GM21786 (cell line): Measurements from ENCODE around the gene DVL1.
"Not testable (repeated sequence)": the region's sequence is repeated elsewhere in the genome, so short reads cannot be mapped to it uniquely, and the experiment has no call there.

Experiments
- ATAC-seq: cut with Tn5 transposase; IDR thresholded peaks from one replicate; pipeline ENCODE4 v1.9.1; 2021; ENCODE audit not compliant: unreplicated experiment

DVL1 gene

DNA sequence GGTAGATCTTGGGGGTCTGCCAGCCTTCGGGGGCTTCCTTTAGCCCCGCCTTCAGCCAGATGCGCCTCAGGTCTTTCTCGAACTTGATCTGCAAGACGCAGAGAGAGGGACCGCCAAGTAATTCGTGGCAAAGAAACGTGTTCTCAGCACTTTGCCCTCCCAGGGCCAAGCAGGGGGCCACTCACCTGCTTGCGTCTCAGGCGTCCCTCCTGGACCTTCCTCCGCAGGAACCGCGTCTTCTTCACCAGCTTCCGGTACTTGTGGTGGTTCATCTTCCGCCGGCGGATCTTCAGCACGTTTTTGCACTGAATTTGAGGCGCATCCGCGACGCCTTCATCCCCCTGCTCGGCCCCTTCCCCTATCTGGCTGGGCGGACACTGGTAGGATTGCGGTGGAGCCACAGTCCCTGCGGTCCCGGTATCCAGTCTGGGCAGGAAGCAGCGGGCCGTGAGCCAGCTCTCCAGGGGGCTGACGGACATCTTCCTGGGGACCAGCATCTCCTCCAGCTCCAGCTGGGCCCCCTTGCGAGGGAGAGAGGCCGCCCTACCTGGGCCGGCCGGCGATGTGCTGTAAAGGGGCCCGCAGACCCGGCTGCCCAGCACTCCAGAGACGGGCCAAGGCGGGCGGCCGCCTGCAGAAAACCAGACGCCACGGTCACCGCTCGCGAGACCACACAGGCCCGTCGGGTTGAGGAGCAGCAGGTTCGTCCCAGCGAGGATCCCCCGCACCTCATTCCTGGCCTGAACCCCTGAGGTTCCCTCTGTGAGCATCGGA is 24.8 kb upstream of the DVL1 start:
- ATAC-seq: no peak

DNA sequence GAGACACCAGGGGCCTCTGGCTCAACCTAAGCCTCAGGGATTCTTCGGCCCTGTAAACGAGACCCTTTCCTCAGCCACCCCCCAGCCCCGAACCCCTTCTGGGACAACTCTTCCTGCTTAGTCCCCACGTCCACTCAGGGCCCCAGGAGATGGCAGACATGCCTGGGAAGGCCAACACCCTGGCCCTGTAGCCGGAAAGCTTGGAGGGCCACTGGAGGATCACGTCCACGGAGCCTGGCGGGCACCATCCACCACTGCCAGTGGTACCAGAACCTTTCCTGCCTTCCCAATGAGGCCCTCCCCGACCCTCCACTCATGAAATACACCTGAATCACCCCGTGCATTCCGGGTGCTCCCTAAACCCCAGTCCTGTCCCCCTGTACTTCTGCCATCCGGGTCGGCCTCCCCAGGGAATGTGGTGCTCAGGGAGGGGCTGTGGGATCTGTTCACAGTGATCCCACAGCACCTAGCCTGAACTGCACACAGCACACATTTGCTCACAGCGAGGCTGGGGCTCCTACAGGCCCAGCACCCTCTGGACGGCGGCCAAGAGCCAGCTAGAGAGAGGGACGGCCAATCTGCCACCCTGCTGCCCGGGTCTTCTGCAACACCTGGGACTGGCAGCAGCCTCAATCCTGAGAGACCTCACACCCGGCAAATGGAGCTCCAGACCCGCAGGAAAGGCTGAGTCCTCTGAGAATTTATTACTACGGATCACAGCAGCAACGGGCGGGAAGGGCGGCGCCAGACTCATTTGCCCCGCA is 24.0 kb upstream of the DVL1 start:
- no peak for ATAC-seq

DNA sequence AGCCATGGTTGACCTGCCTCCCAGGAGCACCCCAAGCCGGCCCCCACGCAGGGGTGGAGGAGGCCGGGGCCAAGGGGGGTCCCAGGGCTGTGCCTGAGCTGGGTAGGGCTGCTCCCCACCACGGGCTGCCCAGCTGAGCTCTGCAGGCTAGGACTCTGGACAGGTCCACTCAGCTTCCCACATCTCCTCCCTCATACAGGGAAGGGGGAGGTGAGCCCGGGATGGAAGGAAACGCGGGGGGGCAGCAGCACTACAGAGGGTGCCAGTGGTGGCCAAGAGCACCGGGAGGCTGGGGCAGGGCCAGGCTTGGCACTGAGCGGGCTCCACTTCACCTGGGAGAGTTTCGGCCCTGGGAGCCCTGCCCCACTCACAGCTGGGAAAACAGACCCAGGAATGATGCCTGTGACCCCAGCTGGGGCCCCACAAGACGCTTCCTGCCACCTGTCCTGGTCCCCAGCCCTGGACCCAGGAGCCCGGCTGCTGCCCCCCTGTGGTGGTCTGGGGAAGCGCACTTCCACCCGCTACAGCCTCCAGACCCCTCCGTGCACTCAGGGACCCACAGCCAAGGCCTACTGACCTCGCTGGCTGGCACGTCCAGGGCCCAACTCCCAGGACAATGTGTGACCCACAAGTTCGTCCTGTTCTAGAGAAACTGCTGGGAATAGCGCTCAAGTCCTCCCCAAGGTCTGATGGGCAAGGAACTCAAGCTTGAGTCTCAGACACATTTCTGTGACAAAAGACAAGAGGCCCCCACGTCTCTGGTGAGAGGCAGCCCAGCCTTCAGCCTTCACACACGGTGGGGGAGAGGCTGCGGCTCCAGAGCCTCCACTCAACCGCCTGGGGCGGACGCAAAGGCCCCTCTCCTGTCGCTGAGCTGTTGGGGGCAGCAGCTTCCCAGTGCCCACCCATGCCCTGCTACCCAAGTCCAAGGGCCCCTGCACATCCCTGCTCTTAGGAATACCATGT is 22.8 kb upstream of the DVL1 start:
- peak; percentile 26 for ATAC-seq

DNA sequence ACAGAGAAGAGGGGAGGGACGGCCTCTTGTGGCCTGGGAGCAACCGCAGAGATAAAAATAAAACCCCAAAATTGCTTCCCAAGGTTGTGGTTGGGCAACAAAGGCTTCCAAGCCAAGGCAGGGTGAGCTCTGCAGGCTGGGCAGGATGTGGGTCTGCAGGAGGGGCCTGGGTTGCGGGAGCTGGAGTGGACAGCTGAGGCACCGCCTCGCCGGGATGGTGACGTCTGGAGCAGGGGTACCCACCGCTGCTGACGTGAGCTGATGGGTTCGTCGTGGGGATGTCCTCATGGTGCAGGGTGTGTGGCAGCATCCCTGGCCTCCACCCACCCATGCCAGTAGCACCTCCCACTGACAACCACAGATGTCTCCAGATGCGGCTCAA is 22.1 kb upstream of the DVL1 start:
- ATAC-seq: no peak

DNA sequence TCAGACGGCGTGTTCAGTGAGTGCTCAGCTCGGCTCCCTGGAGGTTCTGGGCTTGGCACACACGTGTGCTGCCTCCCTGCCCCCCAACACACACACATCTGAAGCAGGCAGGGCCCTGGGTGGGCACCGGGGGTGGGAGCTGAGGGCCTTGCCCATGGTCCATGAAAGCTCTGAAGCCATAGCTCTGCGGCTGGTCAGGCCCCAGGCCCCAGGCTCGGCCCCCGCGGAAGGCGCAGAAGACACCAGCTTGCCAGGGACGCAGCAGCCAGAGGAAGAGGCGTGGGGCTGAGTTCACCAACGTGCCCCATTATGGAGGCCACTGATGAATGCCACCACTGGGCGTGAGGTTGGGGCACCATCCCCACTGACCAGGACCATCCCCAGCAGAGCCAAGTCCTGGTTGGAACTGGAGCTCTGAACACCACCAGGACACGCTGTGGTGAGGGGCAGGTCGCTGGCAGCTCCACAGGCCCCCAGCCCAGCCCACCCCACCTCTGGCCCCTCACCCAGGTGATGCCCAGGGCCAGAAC is 21.6 kb upstream of the DVL1 start:
- no peak for ATAC-seq

DNA sequence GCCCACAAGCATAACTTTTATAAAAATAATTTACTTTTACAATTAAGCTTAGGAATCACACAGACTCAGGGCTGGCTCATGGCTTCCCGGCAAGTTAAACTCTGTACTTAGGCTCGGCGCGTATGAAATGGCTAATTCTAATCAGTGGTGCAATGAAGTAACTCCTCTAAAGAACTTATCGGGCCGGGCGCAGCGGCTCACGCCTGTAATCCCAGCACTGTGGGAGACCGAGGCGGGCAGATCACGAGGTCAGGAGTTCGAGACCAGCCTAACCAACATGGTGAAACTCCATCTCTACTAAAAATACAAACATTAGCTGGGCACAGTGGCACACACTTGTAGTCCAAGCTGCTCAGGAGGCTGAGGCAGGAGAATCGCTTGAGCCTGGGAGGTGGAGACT is 20.9 kb upstream of the DVL1 start:
- ATAC-seq: not testable (repeated sequence)

DNA sequence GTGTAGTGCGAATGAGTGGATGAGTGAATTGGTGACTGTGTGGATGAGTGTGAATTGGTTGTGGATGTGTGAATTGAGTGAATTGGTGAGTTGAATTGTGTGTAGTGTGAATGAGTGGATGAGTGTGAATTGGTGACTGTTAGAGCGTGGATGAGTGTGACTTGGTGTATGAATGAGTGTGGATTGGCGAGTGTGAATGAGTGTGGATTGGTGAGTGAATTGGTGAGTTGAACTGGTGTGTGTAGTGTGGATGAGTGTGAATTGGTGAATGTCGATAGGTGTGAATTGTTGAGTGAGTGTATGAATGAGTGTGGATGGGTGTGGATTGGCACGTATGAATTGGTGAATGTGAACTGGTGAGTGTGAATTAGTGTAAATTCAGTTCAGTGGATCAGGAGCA is 18.1 kb upstream of the DVL1 start:
- ATAC-seq: no peak

DNA sequence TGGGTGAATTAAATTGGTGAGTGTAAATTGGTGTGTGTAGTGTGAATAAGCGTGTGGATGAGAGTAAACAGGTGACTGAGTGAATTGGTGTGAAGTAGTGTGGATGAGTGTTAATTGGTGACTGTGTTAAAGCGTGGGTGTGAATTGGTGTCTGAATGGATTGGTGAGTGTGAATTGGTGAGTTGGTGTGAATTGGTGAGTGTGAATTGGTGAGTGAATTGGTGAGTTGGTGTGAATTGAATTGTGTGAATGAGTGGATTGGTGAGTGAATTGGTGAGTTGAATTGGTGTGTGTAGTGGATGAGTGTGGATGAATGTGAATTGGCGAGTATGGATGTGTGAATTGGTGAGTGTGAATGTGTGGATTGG is 17.5 kb upstream of the DVL1 start:
- no peak for ATAC-seq

DNA sequence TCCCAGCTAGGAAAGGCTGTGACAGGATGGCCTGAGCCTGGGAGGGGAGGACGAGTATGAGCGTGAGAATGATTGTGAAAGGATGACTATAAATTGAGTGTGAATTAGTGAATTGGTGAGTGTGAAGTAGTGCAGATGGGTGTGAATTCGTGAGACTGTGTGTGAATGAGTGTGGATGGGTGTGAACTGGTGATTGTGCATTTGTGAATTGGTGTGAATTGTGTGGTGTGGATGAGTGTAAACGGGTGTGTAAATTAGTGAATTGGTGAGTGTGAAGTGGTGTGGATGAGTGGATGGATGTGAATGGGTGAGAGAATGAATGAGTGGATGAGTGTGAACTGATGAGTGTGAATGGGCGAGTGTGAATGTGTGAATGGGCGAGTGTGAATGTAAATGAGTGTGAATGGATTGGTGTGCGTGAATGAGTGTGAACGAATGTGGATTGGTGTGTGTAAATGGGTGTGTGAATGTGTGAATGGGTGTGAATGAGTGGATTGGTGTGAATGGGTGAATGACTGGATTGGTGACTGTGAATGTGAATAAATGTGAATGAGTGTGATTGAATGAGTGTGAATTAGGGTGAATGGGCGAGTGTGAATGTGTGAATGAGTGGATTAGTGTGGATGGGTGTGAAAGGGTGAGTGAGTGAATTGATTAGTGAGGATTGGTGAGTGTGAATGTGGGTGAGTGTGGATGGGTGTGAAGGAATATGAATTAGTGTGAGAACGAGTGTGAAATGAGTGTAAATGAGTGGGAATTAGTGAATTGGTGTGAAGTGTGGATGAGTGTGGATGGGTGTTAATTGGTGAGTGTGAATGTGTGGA is 16.9 kb upstream of the DVL1 start:
- ATAC-seq: no peak

DNA sequence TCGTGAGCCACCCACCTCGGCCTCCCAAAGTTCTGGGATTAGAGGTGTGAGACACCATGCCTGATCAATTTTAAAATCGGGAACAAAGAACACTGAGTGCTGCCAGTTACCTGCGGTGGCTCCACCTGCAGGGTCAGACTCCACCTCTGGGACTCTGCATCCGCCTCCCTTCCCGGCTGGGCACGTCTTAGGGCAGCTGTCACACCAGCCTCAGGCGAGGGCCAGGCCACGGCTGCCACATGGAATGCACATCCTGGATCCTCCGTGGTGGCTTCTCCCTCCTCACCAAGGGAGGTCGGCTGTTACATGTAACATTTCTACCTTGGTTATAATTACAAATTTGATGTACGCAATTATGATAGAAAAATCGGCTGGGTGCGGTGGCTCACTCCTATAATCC is 15.0 kb upstream of the DVL1 start:
- no peak for ATAC-seq

DNA sequence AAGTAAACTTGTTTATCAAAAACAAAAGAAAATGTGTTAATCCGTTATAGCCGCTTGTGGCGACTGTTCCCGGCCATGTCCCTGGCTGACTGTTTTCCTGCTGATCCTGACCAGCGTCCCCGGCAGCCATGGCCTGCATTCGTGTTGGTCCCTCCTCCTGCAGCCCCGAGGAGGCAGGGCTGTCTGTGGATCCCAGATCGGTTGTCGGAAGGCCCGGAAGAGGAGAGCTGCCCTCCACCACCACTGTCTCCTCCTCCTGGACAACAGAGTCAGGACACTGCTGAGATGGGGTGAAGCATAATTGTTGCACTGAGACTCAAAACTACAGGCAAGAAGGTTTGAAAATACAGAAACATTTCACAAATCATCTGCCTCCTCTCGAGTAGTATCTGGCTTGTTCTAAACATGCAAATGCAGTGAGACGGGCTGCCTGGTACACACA is 12.8 kb upstream of the DVL1 start:
- ATAC-seq: no peak

DNA sequence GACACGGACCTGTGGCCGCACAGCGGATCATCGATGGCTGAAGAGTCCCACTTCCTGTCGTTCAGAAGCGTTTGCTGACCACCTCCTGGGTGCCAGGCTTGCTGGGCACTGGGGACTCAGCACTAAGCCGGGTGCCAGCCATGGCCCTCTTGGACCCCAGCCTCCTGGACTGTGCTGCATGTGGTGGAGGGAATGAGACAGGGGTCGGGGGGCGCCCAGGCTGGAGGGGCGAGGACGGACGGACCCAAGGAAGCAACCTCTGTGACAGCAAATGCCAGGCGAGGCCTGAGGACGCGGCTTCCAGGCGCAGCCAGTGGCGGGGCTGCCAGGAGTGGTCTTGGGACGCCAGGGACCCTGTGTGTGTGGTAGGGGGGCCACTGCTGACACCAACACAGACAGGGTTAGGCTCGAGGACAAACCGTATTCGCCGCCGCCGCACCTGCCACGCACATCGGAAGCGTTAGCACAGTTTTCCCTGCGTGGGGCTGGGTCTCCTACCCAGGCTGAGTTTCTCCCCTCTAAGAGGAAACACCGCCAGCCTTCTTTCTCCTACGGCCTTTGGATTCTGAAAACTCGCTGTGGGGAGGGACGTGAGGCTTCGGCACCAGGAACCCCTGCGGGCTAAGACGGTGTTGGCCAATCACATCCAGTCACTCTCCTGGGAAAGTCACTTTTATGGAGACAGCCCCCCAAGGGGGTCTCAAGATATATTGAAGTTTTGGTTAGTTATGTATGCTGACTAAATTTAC is 12.2 kb upstream of the DVL1 start:
- ATAC-seq: no peak

DNA sequence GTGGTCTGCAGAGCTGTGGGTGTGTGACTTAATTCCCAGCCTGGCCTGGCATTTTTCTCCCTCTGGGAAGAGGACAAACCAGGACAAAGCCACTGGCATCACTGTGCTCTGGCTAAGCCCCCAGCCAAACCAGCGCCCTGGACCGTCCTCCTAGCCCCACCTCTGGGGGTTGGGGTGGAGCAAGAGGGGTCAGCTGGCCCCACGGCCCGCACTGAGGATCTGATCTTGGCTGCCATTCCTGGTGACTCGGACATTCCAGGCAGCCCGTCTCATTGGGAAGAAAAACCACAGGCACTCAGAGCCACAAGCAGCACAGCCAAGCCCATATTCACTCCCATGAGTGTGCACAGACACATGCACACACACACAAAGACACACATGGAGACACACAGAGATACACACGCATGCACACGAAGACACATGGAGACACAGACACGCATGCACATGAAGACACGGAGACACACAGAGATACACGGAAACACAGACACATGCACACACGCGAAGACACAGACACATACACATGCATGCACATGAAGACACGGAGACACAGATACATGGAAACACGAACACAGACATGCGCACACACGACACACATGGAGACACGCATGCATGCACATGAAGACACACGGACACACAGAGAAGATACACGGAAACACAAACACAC is 11.4 kb upstream of the DVL1 start:
- no peak for ATAC-seq

DNA sequence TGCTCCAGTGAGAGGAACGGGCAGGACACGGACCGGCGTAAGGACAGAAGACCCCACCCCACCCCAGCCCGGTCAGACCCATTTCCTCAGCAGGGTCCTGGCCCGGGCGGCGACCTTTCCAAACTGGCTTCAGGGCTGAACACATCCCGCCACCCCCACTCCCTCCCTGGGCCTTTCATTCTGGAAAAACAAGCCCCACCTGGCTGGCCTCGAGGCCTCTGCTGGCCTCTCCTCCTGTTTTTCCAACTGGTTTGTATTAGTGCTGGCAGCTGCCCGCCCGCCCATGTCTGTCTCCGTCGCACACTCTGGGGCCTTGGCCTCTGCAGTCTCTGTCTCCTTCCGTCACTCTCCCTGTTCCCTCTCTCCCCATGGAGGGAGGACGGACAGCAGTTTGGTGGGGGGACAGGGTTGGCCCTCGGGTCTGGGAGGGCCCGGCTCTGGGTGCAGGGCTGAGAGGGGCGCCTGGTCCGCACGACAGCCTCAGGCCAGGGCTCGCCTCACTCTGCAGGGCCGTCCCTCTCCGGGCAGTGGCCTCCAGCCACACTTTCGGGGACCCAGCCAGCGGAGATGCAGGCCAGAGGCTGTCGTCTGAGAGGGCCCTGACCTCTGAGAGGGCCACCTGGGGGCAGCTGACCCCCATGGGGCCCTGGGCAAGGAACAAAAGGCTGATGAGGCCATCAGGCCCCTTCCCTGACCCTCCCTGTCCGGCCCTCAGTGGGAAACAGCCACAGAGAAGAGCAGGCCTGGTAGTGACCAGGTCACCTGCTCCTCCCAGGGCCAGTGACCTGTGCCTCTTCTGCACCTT is 10.6 kb upstream of the DVL1 start:
- ATAC-seq: no peak

DNA sequence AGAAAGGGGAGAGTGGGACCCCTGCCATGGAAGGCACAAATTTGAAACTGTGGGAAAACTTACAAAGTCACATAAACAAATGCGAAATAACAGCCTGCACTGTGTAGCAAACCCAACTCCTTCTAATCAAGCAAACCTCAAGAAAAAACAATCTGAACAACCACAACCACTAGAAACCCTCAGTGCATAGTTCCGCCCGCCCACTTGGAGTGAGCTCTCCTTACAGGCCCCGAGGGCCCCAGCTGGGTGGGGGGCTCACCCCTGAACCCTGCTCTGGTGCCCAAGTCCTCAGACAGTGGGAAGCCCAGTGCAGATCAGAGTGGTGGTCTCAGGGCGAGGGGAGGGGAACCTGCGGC is 10.1 kb upstream of the DVL1 start:
- ATAC-seq: no peak

DNA sequence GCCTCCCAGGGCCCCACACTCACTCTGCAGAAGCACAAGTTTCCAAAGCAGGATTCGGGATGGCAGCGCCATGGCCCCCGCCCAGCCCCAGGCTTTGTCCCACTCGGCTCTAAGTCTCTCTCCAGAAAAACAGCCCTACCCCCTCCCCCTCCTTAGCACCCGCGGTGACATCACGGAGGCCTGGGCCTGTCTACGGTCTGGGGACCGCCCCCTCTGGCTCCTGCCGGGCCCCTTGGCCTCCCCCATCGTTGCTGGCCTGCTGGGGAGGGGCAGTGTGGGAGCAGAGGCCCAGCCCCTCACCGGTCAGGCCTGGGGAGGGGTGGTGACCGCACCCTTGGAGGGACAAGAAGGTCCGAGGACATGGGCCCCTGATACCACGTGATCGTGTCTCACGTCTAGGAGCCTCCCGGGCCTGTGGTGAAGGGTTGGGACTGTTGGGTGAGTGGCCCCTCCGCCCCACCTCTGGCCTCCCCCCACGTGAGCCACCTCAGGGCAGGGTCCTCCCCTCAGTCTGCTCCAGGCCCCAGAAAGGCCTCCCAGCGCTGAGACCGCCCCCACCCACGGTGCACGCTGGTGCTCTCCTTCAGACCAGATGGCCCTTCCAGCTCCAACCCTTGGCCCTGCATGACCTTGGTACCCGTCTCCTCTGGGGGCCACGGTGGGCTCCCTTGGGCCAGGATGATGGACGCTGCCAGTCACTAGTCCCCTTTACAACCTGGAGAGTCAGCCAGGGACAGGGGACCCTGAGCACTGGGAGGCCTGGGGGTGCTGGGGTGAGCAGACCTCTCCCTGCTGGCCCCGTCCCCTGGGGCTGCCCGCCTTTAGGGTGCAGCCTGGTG is 9.4 kb upstream of the DVL1 start, which contains the start of gene MXRA8:
TSS of gene MXRA8 (minus strand) at position 123 of the 839 bp plus-strand sequence. CDS start at position 72, 51 bp downstream.
- no peak for ATAC-seq

DNA sequence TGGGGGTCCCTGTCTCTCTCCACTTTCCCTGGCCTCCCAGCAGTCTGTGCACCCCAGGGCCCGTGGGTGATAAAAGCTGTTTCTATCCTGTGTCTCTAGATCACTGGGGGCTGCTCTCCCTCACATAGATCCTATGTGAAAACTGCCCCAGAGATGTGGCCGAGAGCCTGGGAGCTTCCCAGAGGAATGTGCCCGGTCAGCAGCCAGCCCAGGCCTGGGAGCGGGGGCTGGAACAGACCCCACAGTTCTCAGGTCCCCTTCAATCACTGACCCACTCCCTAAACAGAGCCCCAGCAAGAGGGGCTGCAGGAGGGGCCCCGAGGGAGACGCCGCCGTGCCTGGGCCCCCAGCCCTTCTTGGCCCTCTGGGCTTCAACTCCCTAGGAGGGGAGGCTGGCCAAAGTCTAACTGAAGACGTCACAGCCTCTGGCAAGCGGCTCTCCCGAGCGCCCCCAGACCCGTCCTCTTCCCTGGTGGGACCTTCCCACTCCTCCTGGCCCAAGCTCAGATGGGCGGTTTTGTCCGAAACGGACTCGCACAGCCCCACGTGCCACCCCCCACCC is 8.7 kb upstream of the DVL1 start:
- no peak for ATAC-seq
